HG03354 (cell line): ENCODE measurements around the gene EIF5A2.

Experiments used
- ATAC-seq: cut with Tn5 transposase; IDR thresholded peaks from one replicate; pipeline ENCODE4 v1.9.1; 2021; ENCODE audit warnings: mild to moderate bottlenecking; ENCODE audit not compliant: unreplicated experiment, poor library complexity, severe bottlenecking

The EIF5A2 gene

DNA sequence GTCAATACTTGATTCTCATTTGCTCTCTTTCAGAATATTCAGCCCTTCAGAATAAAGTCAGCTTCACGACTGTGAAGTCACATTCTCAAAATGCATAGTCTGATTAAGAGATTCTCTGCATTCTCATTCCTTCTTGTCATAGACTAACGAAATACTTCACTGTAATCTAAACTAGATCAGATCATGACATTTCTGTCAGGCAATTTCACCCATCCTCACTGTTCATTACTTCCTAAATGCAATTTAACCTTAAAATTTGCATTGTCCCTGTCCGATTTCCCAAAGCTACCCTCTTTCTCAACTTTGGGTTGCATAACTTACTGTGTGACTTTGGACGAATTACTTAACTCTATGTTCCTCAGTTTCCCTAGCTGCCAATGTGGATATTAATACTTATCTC, 44.6 kb downstream of the EIF5A2 start:
- ATAC-seq: no peak

GRCh38 chr3:170862618-170863374, 45.6 kb downstream of the EIF5A2 start:
- no peak for ATAC-seq

DNA sequence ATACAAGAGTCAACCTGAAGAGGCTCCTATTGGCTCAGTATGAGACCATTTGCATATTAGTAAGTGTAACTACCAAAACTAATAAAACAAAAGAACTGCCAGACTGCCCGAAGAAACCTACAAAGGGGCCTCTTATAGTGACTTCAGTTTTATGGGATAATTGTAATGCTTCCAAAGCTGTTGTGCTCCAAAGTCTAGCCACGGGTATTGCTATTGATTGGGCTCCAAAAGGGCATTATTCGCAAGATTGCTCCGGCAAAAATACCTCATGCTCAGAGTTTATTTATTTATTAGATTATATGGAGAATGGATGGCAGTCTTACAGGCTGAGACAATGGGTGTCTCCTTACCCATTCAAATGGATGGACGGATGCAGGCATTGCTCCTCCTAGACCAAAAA, 49.8 kb downstream of the EIF5A2 start:
- ATAC-seq: no peak

DNA sequence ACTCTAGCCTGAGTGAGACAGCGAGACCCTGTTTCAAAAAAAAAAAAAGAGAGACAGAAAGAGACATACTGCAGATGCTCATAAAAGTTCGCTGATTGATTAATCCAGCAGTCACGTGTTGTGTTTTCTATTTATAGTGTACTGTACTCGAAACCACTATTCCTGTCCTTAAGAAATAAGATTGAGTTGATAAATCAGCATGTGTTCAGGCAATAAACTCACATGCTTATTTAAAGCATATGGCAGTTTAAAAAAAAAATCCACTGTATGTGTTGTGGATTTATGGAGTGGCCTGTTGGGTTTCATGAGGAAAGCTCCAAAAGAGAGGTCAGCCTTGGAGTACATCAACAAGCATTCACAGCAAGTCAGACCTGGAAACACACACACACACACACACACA, 56.1 kb downstream of the EIF5A2 start:
- no peak for ATAC-seq

- ATAC-seq: no peak
Observed at GRCh38 chr3:170848292-170848917, 60.0 kb downstream of the EIF5A2 start.

- no peak for ATAC-seq
Observed at GRCh38 chr3:170844377-170844776, 64.1 kb downstream of the EIF5A2 start.

- ATAC-seq: no peak
Observed at GRCh38 chr3:170840291-170840859, 68.1 kb downstream of the EIF5A2 start.

DNA sequence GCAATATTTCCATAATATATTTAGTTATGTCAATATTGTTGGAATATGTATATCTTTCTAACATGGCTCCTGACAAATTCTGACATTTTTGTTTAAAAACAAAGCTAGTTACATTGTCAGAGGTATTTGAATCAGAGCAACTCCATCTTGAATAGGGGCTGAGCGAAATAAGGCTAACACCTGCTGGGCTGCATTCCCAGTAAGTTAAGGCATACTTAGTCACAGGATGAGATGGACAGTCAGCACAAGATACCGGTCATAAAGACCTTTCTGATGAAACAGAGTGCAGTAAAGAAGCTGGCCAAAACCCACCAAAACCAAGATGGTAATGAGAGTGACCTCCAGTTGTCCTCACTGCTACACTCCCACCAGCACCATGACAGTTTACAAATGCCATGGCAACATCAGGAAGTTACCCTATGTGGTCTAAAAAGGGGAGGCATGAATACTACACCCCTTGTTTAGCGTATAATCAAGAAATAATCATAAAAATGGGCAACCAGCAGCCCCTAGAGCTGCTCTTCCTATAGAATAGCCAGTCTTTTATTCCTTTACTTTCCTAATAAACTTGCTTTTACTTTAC, 68.8 kb downstream of the EIF5A2 start:
- no peak for ATAC-seq
